Type B pancreatic cell (in vitro differentiated cells): Measurements from ENCODE around the gene TRIM6. TPM values are rescaled to one million over a fixed set of nuclear protein-coding genes. Genes with fewer than 3 reads are reported as not detected.
A peak's percentile ranks its signal among the peaks of the same experiment; 100 is the strongest.

Source experiments
- DNase-seq: peaks from one replicate; pipeline ENCODE4 v3.0.0; 2021; ENCODE audit warnings: mixed read lengths; ENCODE audit not compliant: unreplicated experiment; ENCODE audit errors: extremely low spot score
- H3K27ac Mint-ChIP-seq: 2 replicates; pipeline ENCODE4 v1.8.0; 2021; ENCODE audit warnings: mild to moderate bottlenecking, mixed read lengths
- H3K27me3 Mint-ChIP-seq: 2 replicates; pipeline ENCODE4 v1.8.0; 2021; ENCODE audit warnings: mixed read lengths
- H3K36me3 Mint-ChIP-seq: 2 replicates; pipeline ENCODE4 v1.8.0; 2021; ENCODE audit warnings: mixed read lengths
- H3K4me1 Mint-ChIP-seq: one replicate; pipeline ENCODE4 v1.8.0; 2021; ENCODE audit warnings: mixed read lengths; ENCODE audit not compliant: unreplicated experiment
- H3K4me3 Mint-ChIP-seq: 2 replicates; pipeline ENCODE4 v1.8.0; 2021; ENCODE audit warnings: mild to moderate bottlenecking, mixed read lengths
- H3K9me3 Mint-ChIP-seq: 2 replicates; pipeline ENCODE4 v1.8.0; 2021; ENCODE audit warnings: mixed read lengths
- CTCF ChIP-seq: fragments of 200-600 bp; sonication (generic); conservative IDR thresholded peaks from 2 replicates; pipeline ENCODE4 v1.5.0; 2021; ENCODE audit warnings: antibody characterized with exemption, mild to moderate bottlenecking
- total RNA-seq: library from RNA; stranded (reverse); gene quantifications from 2 replicates; pipeline ENCODE4 v1.2.1, GENCODE V29; 2021; ENCODE audit warnings: low replicate concordance

TRIM6 gene
- total RNA-seq, 1 donor from 2014 or later: 7.5 TPM

- H3K9me3 Mint-ChIP-seq: peaks cover 5% of the 10 kb centered on the region
- H3K27me3 Mint-ChIP-seq: no peaks in the 10 kb centered on the region
- peaks cover 24% of the 10 kb centered on the region for H3K4me1 Mint-ChIP-seq
- DNase-seq: no peak
- H3K36me3 Mint-ChIP-seq: no peaks in the 10 kb centered on the region
- H3K27ac Mint-ChIP-seq: peak overlapping the region; percentile 92
- no peak for TF ChIP-seq CTCF
- H3K4me3 Mint-ChIP-seq: peak overlapping the region; percentile 77
Measured at GRCh38 chr11:5620651-5621521, 24.4 kb downstream of the TRIM6 start.

- H3K36me3 Mint-ChIP-seq: no peaks in the 10 kb centered on the region
- H3K27me3 Mint-ChIP-seq: no peaks in the 10 kb centered on the region
- H3K27ac Mint-ChIP-seq: peak overlapping the region; percentile 92
- no peak for DNase-seq
- H3K4me3 Mint-ChIP-seq: no peak overlapping the region
- H3K4me1 Mint-ChIP-seq: peaks cover 24% of the 10 kb centered on the region
- no peak for TF ChIP-seq CTCF
- H3K9me3 Mint-ChIP-seq: peaks cover 5% of the 10 kb centered on the region
Measured at GRCh38 chr11:5621580-5621979, 25.1 kb downstream of the TRIM6 start.

GRCh38 chr11:5622802-5623201, 26.4 kb downstream of the TRIM6 start:
- no peak overlapping the region for H3K27ac Mint-ChIP-seq

GRCh38 chr11:5624489-5625279, 28.2 kb downstream of the TRIM6 start, which contains the start of gene TRIM34:
TRIM34 (plus strand) TSS chr11:5625001; CDS start chr11:5632332, 7,331 bp downstream.
- no peak for DNase-seq
- Mint-ChIP-seq H3K4me1 (peaks cover 24% of the 10 kb centered on the region), H3K27me3 (no peaks in the 10 kb centered on the region), H3K27ac (peak within 1 kb of the TSS; percentile 42), H3K4me3 (peak within 1 kb of the TSS; percentile 75), H3K36me3 (no peaks in the 10 kb centered on the region), H3K9me3 (peaks cover 5% of the 10 kb centered on the region)
- no peak for TF ChIP-seq CTCF

More at GRCh38 chr11:5622802-5623201, 26.4 kb downstream of the TRIM6 start:
- Mint-ChIP-seq H3K36me3 (no peaks in the 10 kb centered on the region), H3K27me3 (no peaks in the 10 kb centered on the region), H3K4me3 (no peak overlapping the region), H3K4me1 (peaks cover 24% of the 10 kb centered on the region), H3K9me3 (peaks cover 5% of the 10 kb centered on the region)
- DNase-seq: no peak
- no peak for TF ChIP-seq CTCF

DNA sequence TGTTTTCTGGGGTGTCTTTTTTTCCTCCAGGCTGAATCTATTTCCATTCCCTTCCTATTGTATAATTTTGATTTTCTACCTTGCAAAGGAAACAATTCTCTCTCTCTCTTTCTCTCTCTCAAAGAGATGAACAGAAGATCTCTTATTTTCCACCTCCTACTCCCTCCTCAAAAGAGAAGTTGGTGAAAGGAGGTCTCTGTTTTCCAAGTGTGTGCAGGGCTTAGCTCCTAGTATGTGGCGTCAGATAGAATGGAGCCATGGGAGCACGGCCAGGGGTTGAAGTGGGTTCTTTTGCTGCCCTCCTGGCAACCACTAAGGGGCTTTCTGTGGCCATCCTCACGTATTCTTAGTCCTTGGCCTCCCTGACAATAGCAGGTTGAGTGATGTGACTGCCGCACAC, 28.8 kb downstream of the TRIM6 start:
- Mint-ChIP-seq H3K4me3 (peak overlapping the region; percentile 75), H3K9me3 (peaks cover 5% of the 10 kb centered on the region), H3K27me3 (no peaks in the 10 kb centered on the region), H3K4me1 (peaks cover 24% of the 10 kb centered on the region), H3K36me3 (peaks cover 2% of the 10 kb centered on the region), H3K27ac (peak overlapping the region; percentile 37)
- no peak for TF ChIP-seq CTCF
- no peak for DNase-seq
